ENCODE results near the gene LAGE3.
A peak's percentile ranks its signal among the peaks of the same experiment; 100 is the strongest.

The LAGE3 gene, protein sequence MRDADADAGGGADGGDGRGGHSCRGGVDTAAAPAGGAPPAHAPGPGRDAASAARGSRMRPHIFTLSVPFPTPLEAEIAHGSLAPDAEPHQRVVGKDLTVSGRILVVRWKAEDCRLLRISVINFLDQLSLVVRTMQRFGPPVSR

DNA sequence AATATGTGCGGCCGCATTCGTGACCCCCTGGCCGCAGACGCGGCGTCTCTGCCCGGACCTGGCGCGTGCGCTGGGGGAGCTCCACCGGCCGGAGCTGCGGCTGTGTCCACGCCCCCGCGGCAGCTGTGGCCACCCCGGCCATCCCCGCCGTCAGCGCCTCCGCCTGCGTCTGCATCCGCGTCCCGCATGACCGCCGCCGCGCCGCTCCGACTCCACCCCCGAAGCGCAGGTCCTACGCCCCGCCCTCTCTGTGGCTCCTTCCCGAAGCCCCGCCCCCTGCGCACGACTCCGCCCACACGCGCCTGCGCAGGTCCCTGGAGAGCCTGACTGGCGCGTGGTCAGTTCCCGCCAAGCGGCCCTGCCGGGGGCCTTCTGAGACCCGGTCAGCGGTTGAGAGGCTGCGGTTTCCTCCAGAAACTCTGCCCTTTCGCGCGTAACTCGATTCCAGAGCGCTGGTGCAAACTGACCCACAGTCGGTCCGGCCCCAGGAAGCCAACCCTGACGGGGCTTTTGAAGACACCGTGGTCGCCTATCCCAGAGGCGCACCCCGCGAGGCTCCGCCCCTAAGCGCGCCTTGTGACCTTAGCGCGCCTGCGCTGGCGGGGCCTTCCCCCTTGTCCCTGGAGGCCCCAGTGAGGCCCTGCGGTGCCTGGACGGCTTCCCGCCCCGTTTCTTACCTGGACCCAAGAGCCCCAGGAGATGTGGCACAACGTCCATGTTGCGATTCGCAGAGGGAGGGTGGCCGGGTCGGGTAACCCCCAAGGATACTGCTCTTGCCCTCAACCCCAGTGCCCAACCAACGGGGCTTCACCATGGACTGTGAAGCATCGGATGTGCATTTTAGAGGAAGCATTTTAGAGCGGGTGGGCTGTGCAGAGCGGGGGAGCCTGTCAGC is at the start of gene LAGE3:
LAGE3 (minus strand) TSS at position 554 of the 895 bp plus-strand sequence; CDS start at position 188, 366 bp downstream.
- FAIRE-seq (no peak), DNase-seq (ENCODE audit: low spot score) (peak; percentile 94)

DNA sequence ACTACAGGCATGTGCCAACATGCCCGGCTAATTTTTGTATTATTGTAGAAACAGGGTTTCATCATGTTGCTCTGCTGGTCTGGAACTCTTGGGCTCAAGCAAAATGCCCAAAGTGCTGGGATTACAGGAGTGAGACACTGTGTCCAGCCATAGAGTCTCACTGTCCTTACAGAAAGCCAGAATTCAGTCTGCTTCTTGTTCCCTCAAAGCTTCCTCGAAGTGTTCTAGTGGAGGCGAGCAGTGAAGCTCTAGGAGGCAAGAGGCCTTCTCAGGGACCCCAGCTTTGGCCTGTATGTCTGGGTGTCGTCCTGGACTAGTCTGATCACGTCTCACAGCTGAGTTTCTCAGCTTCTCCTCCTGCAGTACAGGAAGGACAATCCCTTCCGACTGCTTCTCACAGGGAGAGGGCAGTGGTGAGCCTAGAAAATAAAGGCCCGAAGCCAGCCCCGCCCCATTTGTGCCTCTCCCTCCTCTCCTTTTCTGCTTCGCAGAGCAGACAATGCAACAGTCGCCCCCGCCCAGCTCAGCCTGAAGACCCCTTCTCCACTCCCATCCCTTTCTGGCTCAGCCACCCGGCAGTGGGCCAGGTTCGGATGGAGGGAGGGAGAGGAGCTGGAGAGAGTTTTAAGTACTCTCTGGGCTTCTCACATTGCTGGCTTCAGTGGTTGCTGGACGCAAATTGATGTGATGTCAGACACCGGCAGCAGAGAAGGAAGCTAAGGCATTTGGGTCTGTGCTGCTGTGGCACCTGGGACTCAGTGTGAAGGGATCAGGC is 48.0 kb upstream of the LAGE3 start:
- no peak for FAIRE-seq

DNA sequence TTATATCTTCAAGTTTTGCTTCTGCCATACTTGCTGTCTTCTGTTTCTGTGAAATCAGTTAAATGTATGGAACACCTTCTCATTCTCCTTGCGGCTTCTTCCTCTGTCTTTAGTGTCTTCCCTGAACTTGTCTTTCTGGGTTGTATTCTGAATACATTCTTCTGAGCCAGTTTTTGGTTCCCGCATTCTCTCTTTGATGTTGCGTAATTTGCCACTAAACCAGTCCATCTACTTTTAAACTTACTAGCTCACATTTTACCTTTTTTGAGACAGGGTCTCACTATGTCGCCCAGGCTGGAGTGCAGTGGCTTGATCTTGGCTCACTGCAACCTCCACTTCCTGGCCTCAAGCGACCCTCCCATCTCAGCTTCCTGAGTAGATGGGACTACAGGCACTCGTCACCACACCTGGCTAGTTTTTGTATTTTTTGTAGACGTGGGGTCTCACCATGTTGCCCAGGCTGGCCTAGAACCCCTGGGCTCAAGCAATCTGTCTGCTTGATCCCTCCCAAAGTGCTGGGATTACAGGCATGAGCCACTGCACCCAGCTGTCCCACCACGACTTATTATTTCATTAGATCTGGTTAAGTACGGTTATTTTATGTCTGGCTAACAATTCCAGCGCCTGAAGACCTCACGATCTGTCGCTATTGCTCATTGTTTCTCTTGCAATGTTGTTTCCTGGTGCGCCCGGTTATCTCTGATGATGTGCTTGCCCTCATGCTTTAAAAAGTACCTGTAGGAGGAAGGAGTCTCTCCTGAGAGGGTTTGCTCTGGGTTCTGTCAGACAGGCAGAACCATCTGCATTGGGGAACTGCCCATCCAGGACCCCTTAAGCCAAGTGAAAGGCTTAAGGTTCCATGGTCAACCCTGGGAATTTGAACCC is 46.8 kb upstream of the LAGE3 start:
- DNase-seq (ENCODE audit: low spot score) (no peak), FAIRE-seq (no peak)

More for the DNA sequence above, 48.0 kb upstream of the LAGE3 start:
- DNase-seq (ENCODE audit: low spot score): peak; percentile 72

DNA sequence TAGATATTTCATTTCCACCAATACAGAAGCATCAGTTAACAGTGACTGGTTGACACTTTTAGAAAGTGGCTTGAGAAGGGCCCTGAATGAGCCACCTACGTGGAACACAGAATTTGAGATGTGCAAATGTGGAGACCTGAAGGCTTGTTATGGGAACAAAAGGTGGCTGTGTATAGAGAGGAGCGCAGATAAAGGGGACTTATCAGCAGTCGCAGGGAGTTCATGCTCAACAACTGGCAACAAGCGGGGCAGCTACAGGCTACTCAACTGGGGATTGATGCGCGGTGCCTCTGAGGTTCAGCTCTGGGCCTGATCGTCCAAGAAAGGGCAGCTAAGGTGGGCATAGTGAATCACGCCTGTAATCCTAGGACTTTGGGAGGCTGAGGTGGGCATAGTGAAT is 40.3 kb upstream of the LAGE3 start:
- FAIRE-seq: no peak
- DNase-seq (ENCODE audit: low spot score): no peak

DNA sequence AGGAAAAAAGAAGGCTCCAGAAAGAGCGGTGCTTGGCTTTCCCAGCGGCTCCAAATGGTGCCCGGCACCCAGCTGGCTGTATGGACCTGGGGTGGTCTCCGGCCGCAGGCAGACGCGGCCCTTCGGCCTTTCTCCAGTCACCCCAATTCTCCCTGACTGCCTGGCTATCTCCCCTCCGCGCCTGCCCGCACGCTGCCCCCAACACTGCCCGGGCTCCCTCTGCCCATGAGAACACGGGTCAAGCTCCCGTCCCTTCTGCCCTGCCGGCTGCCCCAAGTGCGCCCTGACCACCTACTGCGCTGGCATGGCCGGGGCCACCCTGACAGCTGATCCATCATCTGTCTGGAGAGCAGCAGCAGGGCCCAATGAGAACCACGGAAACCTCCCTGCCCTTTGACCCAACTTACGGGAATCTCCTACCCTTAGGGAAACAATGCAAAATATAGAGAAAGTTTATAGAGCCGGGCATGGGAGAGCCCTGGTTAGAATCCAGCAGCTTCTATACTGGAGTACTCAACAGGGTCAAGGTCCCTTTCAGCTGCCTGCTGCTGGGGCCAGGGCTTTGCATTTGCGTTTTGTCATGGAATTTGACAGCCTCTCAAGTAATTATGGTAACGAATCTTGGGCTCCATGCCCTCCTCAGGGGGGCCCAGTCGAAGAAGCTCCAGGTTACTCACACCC is 38.2 kb upstream of the LAGE3 start:
- no peak for FAIRE-seq
- no peak for DNase-seq (ENCODE audit: low spot score)

DNA sequence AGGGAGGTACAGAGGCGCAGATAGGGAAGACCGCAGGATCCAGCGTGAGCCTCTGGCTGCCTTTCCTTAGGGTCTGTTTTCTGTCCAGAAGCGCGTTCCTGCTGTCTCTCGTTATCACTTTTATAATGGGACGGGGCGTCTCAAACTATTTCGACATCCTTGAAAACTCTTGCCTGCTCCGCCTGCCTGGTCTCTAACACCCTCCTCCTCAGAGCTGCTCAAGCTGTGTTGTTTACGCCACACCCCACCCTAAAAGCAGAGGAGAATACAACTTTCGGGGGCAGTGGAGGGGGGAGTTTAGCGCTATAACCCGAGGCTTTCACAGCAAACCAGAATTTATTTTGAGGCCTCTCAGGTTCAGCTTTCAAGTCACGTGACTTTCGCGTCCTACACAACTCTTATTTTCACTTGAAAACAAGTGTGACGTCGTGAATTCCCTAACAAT is 37.6 kb upstream of the LAGE3 start:
- FAIRE-seq (no peak), DNase-seq (ENCODE audit: low spot score) (no peak)

DNA sequence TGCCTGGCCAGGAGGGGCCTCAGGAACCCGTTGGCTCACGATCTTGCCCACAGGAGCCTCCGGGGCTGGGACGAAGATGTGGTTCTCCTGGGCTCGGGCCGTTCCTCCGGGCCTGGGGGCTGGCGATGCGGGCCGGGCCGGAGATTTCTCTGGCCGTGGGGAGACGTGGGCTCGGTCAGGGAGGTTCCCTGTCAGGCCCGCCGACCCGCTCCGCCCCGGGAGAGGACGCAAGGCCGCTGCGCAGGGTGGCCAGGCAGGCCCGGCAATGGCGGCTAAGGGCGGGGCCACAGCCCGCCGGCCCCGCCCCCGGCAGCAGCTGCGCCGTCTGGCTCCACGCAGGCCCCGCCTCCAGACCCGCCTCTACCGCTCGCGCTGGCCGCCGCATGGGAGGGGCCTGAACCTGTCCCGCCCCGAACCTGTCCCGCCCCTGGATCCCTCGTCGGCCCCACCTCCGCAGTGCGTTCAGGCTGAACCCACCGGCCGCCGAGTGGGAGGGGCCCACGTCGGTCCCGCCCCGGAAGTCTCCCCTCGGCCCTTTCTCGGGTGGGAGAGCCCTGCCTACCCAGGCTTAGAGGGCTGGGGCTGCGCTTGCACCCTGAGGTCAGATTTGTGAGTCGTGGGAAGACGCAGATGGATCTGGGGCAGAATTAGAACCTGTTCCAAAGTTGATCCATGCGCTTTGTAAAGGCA is 37.0 kb upstream of the LAGE3 start, which contains the start of gene FAM3A:
FAM3A (minus strand) TSS at position 267 of the 690 bp plus-strand sequence. CDS start 460 bp downstream, outside the sequence.
- FAIRE-seq: peak; percentile 48
- peak; percentile 92 for DNase-seq (ENCODE audit: low spot score)

DNA sequence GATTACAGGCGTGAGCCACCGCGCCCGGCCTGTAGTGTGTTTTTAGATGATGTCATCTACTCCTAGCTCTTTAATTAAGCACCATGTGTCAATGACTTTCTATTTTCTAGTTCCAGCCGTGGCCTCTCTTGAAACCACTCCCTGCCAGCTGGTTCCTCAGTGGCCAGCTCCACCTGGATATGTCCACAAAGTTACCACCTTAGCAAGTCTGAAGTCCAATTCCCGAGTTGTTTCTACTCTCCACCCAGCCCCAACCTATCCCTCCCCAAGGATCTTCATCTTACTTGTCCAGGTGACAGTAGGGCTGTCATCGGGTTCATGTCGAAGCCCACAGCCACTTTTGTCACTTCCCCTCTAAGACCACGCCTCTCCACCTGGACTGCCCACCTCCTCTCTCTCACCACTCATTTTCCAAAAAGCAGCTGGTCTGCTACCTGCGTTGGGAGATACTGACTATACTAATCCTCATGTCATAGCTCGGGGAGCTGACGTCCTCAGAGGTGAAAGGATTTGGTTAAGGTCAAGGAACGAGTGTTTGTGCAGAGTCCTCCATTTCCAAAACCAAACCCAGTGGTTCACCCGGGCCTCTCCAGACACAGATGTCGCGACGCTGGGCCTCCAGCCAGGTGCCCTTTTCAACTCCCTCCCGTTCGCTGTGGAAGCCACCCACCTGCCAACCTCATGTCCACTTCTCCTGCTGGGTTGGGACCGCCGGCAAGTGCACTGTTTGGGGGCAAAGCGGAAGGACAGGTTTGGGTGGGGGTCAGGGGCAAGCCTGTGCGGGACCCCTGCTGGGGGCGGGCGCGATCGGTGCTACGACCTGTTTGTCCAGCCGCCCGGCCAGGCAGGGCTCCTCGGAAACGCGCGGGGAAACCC is 36.2 kb upstream of the LAGE3 start:
- DNase-seq (ENCODE audit: low spot score): no peak
- no peak for FAIRE-seq

DNA sequence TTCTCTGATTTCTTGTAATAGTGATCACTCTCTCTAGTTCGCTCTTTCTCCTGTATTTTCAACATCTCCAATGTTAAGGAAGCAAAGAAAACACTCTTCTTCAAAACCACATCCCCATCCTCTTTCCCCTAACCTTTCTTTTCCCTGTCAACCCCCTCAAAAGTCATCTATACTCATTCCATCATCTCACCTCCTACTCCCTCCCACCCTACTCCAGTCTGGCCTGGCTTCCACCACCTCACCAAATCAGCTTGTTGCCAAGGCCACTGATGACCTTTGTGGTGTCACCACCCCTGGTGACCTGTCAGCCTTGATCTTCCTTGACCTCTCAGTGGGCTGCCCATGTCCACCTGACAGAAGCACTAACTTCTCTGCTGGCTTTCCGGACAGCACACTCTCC is 34.6 kb upstream of the LAGE3 start:
- DNase-seq (ENCODE audit: low spot score) (no peak), FAIRE-seq (no peak)

DNA sequence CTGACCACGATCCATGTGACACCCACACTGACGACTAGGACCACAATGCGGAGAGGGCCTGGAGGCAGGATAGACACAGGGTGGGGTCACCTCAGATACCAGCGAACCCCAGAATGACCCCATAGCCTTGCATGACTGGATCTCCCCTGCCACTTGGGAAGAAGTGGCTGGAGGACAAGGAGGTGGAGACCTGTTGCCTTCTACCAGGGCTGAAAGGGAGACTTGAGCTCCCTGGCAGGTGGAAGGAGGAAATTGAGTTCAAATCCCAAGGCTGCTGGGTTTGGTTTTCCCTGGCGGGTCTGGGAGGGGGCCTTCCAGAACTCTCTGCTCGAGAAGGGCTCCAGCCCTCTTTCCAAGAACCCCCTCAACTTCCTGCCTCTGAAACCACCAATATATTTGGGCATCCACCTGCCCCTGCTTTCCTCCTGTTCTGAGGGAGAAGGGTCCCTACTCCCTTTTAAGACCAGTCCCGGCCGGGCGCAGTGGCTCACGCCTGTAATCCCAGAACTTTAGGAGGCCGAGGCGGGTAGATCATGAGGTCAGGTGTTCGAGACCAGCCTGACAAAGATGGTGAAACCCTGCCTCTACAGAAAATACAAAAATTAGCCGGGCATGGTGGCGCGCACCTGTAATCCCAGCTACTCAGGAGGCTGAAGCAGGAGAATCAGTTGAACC is 33.9 kb upstream of the LAGE3 start:
- FAIRE-seq (no peak), DNase-seq (ENCODE audit: low spot score) (no peak)

DNA sequence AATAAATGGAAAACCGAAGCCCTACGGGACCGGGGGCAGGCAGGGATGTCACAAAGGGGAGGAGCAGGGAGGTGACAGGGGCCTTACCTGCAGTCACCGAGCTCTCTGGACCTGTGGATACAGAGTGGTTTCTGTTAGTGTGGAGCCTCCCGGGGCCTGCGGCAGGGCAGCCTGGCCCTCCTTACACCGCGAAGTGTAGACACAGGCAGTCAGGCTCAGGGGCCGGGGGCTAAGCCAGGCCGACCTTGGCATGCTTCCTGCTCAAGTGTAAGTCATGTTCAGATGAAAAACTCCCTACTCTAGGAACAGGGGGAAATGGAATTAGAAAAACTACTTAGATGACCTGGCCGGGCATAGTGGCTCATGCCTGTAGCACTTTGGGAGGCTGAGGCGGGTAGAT is 32.7 kb upstream of the LAGE3 start:
- DNase-seq (ENCODE audit: low spot score) (no peak), FAIRE-seq (no peak)

DNA sequence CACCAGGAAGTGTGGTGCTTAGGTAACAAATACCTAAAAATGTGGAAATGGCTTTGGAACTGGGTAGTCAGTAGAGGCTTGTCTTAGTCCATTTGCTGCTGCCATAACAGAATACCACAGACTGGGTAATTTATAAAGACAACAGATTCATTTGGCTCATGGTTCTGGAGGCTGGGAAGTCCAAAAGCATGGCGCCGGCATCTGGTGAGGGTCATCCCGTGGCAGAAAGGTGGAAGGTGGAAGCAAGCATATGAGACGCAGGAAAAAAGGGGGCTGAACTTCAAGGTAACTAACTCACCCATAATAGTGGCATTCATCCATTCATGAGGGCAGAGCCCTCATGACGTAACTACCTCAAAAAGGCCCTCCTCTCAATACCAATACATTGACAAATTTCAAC is 30.4 kb upstream of the LAGE3 start:
- FAIRE-seq (no peak), DNase-seq (ENCODE audit: low spot score) (no peak)

DNA sequence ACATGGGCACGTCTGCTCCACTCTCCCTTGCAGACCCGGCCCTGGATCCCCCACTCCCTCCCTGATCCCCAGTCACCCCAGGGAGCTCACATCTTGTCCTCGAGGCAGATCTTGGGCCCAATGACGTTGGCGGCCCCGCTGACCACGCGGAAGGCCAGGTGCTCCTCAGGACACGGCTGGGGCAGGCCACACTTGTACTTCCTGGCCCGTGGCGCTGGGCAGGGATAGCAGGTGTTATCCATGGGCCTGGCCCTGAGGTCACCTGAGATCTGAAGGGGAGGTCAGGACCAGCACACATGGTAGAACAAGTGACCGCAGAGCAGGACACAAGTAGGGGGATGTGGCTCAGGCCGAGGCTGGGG is 29.3 kb upstream of the LAGE3 start:
- DNase-seq (ENCODE audit: low spot score): no peak
- FAIRE-seq: no peak

DNA sequence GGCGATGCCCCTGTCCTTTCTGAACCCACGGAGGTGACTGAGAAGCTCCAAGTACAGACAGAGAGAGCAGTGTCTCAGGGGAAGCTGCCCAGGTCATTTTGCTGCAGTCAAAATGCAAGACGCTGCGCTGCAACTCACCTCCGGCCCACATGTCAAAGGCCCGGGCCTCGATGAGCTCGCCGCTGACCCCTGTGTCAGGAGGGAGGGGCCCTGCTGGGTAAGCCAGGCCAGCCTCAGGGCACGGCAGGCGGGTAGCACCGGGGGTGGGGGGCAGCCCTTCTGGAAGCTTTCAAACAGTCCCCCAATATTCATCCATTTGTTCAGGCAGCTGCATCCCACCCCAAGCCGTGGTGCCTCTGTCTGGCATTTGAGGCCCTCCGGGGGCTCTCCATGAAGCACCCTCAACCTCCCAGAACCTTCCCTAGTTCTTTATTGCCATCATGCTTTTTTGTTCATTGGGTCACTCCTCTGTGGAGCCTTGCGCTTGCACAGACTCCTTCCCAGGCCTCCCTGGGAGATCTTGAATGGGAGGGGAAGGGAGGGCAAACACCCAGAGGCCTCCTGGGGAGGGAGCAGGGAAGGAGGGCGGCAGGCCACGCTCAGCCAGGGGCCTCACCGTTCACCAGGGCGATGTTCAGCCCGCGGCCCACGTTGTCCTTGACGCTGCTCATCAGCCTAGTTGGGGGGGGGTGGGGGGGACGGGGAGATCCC is 28.7 kb upstream of the LAGE3 start:
- FAIRE-seq: no peak
- DNase-seq (ENCODE audit: low spot score): no peak

DNA sequence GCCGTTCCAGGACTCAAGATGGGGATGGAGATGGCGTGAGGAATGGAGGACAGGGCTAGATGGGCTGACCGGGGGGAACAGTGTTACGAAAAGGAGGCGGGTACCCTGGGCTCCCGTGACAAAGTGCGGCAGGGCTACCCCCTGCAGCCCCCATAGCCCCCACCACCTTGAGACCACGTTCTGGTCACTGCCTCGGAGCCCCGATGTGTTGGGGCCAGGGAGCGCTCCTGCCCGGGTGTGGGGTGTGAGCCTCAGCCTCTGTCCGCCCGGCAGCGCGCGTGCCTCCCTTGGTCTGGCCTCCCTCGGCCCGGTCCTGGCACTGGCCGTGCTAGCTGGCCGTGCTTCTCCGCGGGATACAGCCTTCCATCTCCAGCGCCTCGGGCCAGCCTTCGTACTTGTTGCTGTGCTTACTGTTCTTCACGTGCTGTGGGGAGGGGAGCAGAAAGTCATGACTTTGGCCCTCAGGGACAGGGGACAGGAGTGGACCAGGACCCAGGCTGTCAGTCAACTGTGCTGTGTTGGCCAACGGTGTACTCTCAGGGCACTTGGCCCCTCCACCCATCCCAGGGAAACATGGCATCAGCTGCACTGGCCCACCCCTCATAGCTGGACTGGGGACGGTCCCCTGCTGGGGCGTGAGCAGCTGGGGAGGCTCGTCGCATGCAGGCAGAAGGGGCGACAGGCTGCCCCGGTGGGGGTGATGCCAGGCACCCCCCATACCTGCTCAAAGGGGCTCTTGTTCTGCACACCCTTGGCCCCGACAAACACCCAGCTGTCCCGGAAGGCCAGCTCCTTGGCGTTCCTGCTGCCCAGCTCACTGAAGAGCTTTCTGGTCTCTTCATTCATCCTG is 27.6 kb upstream of the LAGE3 start:
- DNase-seq (ENCODE audit: low spot score) (no peak), FAIRE-seq (no peak)

DNA sequence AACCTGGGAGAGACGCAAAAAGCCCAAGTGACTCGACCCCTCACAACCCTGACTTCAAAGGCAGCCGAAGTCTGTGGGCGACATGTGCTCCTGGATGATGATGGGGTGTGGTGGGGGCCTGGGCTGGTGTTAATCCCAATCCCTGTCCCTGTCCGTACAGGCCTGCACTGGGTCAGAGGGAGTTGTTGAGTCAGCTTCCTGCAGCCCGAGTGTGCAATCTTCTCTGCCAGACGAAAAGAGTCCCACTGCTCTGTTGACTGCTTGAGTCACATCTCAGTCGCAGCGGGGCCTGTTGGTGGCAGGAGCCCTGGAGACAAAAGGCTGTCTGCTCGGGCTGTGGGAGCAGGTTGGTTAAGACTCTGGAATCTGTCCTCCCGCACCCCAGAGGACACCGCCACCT is 26.7 kb upstream of the LAGE3 start:
- no peak for FAIRE-seq
- no peak for DNase-seq (ENCODE audit: low spot score)

DNA sequence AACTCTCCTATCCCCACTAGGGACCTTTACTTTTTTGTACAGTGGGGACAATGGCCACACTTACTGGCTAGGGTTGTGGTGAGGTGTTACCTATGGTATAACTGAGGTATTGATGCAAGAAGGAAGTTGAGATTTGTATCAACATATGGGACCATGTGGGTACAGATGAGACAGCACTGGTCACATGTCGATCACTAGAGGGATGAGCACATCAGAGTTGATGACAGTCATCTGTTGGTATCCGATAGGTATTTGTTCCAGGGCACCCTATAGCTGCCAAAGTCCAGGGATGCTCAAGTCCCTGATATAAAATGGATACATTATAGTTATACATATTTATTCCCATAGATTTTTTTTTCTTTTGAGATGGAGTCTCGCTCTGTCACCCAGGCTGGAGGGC is 23.9 kb upstream of the LAGE3 start:
- FAIRE-seq (peak; percentile 17), DNase-seq (ENCODE audit: low spot score) (no peak)
